SK-MEL-5 (cell line): ENCODE data around the gene CAPG. TPM values are rescaled to one million over a fixed set of nuclear protein-coding genes. Genes with fewer than 3 reads are reported as not detected.

Experiments used
- DNase-seq: peaks from one replicate; pipeline ENCODE4 v3.0.0-alpha.2; 2016; ENCODE audit warnings: low read depth, low spot score
- in situ Hi-C: cut with HindIII; loops from 2 replicates; pipeline ENCODE4 v1.10.0; 2016; ENCODE audit warnings: low sequenced_read_pairs, high pct_unique_total_duplicates, low pct_unique_long_range_greater_than_20kb
- polyA plus RNA-seq, 2 experiments: library from polyadenylated mRNA; depleted of rRNA; stranded (reverse); fragments of >200 nt; gene quantifications; 2 replicates each; pipeline ENCODE4 v1.2.3, GENCODE V29; 2015
- total RNA-seq: library from RNA; depleted of rRNA; stranded (reverse); fragments of >200 nt; shearing (Covaris generic); gene quantifications from 2 replicates; pipeline ENCODE4 v1.2.3, GENCODE V29; 2014; rRNA removed

Gene CAPG, protein sequence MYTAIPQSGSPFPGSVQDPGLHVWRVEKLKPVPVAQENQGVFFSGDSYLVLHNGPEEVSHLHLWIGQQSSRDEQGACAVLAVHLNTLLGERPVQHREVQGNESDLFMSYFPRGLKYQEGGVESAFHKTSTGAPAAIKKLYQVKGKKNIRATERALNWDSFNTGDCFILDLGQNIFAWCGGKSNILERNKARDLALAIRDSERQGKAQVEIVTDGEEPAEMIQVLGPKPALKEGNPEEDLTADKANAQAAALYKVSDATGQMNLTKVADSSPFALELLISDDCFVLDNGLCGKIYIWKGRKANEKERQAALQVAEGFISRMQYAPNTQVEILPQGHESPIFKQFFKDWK
- 11.3 and 21.8 TPM in 2 replicates for total RNA-seq
- 10.9 and 14.2 TPM in 2 replicates for polyA plus RNA-seq (2015; cell fraction: cytosol; rRNA removed)
- polyA plus RNA-seq (2015; cell fraction: nucleus; rRNA removed): 2.4 and 2.9 TPM in 2 replicates

DNA sequence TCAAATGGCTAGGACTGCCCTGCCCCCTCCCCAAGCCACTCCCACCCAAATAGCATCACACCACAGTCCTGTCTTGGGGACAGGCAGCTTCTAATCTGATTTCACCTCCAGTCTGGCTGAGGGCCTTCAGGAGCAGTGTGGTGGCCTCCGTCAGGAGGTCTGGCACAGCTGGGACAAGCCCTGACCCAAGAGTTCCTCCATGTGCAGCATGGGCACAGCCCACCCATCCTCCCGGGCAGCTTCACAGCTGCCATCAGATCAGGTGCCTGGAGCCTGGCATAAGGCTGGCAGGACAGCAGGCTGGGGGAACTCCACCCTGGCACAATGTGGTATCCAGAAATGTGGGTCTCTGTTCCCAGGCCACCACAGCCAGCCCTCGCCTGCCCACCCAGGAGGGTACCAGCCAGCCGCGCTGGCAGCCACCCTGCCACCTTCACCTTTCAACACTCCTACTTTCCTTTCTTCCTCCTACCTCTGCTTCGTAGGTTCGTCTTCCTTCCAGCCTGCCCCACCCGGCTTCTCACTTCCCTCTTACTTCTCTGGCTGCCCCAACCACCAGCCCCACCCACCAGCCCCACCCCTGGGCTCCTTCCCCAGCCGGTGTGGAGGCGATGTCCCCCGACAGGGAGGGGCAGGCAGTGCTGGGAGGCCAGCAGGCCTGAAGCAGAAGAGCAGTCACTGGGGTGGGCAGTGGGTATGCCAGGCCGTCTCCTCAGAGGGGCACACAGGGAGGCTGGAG is at the start of gene CAPG:
CAPG (minus strand) TSS at position 522 of the 739 bp plus-strand sequence. CDS start 8,221 bp downstream, outside the sequence.
- in situ Hi-C loops: no loop called here

DNA sequence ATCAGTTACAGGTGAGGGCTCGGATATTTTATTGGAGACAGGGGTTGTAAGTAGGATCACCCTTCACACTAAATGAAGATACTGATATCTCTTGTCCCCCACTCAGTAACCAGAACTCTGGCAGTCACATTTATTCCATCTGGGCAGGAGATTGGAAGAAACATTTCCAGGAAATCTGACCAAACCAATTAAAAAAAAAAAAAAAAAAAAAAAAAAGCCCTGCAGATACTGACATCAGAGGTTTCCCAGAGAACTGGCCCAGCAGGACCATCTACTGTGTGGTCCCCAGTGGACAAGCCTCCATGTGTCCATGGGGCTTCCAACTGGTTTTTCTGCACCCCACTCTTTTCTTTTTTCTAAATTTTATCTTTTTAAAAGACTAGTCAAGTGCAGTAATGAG is 49.6 kb upstream of the CAPG start:
- DNase-seq: no peak
- in situ Hi-C loops: no loop called here

More for the DNA sequence above, at the start of gene CAPG:
- DNase-seq: no peak

DNA sequence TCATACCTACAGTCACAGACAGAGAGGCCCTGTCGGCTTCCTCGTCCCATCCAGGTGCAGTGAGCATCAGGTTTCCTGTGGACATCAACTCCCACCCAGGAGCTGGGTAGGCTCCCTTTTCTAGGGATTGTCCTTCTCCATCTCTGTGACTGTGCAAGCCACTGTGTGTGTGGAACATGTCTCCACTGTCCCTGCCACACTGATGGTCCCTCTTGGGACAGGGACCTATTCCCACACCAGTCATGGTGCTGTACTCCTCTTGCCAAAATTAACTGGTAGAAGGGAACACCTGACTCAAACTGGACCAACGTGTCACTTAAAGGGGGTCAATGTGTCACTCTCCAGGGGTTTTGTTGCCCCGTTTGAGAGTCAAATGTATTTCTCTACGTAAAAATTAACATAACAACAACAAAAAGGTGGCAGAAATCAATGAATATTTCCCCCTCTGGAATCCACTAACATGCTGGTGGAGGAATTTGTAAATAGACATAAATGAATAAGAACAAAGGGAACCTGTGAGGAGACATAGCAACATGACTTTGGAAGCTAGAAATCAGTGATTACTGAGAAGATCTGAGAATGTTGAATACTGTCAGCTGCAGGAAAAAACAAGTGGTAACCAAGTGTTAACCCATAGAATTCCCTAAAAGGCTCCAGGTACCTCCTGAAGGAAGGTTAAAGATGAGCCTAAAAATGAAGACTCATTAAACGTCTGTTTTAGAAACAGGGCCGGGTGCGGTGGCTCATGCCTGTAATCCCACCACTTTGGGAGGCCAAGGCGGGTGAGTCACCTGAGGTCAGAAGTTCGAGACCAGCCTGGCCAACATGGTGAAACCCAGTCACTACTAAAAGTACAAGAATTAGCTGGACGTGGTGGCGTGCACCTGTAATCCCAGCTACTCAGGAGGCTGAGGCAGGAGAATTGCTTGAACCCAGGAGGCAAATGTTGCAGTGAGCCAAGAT is 48.7 kb upstream of the CAPG start:
- in situ Hi-C loops: no loop called here
- no peak for DNase-seq

DNA sequence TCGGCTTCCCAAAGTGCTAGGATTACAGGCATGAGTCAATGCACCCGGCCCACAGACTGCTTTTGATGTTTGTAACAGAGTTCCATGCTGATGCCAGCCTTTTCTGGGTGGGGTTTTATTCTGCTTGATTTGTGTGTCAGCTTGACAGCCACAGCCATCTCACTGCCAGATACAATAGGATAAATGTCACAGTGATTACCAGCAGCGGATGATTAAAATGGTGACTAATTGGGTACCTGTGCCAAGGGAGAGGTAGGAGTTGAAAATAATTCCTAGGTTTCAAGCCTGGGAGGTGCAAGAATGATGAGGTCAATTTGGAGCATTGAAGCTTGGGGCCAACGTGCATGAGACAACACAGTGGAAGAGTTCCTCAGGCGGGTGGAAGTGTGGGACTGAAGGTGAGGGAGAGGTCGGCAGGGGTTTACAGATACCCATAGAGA is 47.7 kb upstream of the CAPG start:
- in situ Hi-C loops: no loop called here
- no peak for DNase-seq

DNA sequence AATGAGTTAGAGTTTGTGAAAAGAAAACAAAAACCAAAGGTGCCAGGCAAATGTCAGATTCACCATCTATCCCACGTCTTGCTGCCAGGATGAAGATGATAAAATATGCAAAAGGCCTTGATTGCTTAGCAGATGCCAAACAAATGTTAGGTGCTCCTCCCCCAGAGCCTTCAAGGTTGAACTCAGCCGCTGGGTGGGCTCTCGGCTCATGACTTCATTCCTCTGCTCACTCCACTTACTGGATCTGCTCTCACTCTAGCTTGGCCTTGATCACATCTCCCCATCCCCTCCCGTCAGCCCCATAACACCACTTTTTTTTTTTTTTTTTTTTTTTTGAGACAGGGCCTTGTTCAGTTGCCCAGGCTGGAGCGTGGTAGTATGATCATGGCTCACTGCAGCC is 46.9 kb upstream of the CAPG start:
- in situ Hi-C loops: no loop called here
- DNase-seq: no peak

DNA sequence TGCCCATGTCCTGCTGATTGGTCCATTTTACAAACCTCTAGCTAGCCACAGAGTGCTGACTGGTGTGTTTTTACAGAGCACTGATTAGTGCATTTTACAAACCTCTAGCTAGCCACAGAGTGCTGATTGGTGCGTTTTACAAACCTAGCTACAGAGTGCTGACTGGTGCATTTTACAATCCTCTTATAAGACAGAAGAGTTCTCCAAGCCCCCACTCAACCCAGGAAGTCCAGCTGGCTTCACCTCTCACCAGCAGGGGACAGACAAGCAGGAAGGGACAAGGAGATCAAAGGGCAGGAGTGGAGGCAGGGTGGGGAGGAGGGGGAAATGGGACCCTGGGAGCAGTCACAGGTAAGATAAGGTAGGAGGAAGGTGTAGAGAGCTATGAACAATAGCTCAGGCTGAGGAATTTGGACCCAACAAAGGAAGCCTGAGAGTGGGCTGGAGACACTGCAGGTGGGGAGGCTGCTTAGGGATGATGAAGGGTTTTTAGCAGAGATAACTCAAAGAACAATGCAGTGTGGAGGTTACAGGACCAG is 45.5 kb upstream of the CAPG start:
- no peak for DNase-seq
- in situ Hi-C loops: no loop called here

DNA sequence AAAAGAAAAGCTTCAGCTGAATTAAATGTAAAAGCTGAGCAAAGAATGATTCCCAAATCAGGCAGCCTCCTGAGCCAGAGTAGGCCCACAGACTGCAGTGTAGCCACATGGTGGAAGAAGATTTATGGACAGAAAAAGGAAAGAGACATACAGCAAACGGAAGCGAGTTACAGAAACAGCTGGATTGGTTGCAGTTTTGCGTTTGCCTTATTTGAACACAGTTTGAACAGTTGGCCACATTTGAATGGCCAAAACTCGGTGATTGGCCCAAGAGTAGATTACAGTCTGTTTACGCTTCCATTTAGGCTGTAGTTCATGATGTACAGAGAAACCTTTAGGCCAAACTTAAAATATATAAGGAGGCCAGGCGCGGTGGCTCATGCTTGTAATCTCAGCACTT is 43.4 kb upstream of the CAPG start:
- in situ Hi-C loops: no loop called here
- DNase-seq: no peak

DNA sequence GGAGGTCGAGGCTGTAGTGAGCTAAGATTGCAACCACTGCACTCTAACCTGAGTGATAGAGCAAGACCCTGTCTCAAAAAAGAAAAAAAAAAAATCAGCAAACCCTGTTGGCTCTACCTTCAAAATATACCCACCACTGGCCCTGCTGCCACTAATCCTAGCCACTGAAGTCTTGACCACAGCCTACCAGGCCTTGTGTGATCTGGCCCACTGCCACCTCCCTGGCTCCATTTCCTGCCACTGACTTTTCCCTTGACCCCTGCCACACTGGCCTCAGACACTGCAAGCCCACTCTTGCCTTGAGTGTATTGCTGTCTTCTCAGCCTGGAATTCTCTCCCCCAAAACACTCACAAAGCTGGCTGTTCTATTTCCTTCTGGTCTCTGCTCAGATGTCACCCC is 42.1 kb upstream of the CAPG start:
- DNase-seq: no peak
- in situ Hi-C loops: no loop called here

DNA sequence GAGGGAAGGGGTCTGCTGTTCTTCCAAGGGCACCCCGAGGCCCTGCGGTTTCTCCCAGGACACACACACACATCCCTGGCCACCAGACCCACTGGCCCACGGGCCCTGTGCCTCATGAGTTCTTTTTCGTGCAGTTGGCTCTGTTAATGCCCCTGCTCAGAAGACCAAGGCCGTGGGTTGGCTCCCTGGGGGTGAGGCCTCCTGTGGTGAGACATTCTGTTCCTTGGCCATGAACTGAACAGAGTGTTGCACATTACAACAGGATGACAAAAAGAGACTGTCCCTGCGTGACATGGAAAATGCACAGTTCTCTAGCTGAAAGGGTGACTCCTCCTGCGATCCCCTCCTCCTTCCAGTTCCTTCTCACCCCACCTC is 39.0 kb upstream of the CAPG start:
- in situ Hi-C loops: no loop called here
- no peak for DNase-seq

DNA sequence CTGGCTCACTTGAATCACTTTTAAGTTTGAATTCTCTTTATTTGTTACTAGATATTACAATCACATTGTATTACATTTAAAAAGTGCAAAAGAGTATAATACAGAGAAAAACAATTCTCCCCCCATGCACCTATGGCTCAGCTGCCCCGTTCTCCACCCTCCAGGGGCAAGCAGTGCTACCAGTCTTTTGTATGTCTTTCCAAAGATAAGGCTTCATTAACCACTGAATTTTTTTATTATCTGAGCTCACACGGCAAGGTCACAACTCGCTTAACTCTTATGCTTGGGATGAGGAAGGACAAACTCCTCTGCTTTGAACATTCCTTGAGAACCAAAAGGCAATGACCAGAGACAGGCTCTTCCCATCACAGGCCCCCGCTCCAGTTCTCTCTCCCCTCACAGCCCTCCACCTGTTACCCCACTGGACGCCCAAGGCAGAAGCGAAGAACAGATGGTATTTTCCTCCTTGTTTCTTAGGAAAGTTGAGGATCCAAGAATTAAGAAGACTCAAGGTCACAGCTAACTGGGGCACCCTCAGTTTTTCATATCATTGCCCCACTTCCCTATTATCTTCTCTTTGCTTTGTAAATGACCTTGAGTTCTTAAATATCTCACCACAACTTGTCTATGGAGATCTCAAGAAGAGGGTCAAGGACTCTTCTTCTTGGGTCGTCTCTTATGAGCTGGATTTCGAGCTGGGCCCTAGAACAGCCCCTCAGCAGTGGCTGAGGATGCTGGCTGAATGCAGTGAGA is 38.5 kb upstream of the CAPG start:
- no peak for DNase-seq
- in situ Hi-C loops: no loop called here

DNA sequence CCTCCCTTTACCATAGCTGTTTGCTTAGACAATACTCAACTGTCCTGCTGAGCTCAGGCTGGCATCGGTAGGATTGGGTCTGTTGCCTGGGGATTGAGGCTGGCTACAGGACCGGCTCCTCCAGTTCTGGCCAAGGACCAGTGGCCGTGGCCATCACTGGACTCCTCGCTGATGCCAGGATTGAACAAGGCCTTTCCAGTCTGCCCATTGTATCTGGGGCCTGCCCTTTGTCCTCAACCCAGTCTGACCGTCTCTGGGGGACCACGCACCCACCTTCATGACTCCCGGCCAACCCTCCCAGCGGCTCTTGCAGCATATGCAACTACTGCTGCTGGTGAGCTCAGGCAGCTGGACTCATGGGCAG is 37.0 kb upstream of the CAPG start:
- in situ Hi-C loops: no loop called here
- no peak for DNase-seq

DNA sequence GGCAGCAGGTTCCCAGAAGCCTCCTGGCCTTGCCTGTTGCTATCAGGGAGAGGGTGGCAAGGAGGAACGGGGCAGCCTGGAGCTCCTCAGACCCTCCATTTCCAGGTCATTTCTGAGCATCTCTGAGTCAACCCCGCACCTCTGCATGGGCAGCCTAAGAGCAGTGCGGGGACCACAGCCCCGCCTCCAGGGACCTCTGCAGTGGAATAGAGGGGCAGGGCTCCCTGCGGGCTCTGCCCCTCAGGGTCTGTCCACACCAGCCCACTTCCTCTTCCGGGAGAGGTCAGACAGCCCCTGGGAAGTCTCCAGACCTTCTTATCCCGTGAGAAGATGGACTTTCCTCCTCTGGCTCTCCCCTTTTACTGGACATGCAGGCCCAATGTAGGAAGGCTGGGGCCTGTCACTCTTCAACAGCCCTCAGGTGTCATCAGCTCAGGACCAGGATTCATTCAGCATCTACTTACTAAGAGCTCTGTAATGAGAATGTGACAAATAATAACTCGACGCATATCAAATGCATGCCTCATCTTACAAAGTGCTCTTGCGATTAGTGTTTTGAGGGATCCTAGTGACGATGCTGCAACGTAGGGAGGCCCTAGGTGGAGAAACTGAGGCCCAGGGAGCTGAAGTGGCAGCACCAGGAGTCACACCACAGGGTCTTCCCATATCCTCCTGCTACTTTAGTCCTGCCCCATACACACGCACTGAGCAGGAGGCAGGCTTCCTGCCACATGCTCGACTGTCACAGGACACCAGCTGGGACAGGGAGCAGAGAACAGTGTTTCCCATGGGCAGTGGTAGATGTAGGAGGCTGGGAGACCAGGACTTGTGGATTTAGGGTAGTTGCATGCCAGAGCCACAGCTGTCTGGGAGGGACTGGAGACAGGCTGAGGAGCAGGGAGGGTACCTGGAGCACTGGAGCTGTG is 36.4 kb upstream of the CAPG start:
- in situ Hi-C loops: no loop called here

DNA sequence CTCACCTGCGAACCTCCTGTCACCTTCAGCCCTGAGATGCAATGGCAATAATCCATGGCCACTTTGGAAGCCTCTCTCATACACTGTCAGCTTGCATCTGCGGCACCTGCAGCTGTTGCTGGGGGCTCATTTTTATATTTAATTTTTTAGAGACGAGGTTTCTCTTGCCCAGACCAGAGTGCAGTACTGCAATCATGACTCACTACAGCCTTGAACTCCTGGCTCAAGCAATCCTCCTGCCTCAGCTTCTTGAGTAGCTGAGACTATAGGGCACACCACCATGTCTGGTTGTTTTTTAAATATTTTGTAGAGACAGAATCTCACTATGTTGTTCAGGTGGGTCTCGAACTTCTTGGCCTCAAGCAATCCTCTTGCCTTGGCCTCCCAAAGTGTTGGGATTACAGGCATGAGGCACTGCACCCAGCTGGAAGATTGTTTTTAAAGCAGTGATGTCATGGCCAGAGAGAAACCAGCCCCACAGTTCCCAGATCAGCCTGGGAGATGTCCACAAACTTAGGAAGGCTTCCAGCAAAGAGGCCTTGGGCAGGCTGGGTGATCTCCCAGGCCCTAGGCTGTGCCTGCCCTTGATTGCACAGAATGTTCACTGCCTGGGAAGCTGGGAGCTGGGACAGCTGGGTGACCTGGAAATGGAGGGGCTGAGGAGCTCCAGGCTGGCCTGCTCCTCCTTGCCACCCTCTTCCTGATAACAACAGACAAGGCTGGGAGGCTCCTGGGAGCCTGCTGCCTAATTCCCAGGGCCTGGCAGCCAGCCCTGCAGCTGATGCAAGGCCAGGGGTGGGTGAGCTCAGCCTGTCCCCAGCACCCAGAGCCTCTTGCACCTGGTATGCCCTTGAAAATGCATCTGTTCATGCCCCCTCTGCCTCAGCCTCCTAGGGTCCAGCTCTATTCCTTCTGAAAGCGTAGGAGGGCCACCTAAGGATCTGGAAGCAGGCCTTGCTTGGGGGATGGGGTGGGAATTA is 35.4 kb upstream of the CAPG start:
- in situ Hi-C loops: no loop called here
- DNase-seq: peak; percentile 40

More for the DNA sequence above, 36.4 kb upstream of the CAPG start:
- no peak for DNase-seq

DNA sequence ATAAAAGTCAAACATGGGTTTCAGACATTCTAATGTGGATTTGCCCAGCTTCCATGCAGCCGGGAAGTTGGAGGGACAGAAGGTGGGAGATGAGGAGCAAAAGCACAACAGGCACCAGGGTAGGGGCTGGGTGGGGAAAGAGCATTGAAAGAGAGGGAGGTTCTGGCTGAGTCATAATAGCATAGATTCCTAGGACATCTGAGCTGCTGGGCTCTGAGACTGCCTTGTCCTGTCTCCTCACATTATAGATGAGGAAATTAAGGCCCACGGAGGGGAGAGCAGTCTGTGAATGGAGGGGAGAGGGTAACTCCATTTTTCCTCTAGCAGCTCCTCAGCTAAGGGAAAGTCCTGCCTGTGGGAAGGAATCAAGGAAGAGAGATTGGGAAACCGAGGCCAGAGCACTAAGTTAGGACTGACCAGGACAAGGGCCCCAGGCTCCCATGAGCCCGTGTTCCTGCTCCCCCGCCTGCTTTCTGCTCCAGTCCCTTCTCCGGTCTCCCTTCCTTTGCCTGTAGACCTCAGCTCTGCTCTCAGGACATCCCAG is 34.5 kb upstream of the CAPG start:
- no peak for DNase-seq
- in situ Hi-C loops: no loop called here

DNA sequence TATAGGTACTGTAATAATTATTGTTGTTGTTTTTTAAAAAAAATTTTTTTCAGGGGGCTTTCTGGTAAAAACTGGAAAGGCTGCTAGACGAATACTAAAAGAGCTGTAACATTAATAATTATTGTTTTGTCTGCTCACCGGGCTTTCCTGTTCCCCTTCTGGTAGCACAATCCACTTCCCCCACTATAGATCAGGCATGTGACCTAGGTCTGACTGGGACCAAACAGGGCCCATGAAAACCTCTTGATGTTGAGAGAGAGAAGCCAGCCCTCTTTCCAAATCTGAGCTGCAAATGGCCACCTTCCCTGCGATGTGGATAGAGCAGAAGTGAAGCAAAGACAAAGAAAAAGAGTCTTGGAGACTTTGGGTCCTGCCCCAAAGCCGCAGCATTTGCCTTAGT is 31.7 kb upstream of the CAPG start:
- DNase-seq: peak; percentile 39
- in situ Hi-C loops: no loop called here
